Omental fat pad (tissue), 4 donors: ENCODE results near the gene KCNE2. TPM values are rescaled to one million over a fixed set of nuclear protein-coding genes. Genes with fewer than 3 reads are reported as not detected.

ENCODE experiments used
- ATAC-seq: fragments of 150-250 bp; one replicate; pipeline ENCODE4 v1.9.1; 2016; ENCODE audit warnings: mild to moderate bottlenecking, moderate library complexity; ENCODE audit not compliant: low FRiP score
- DNase-seq: peaks from one replicate; pipeline ENCODE4 v3.0.0-alpha.2; 2019; ENCODE audit warnings: low spot score
- CTCF ChIP-seq, 3 donors: fragments of 450-650 bp; IDR thresholded peaks; one replicate each; pipeline ENCODE4 v1.5.1; 2016 to 2017; ENCODE audit warnings: antibody characterized with exemption in 3 of 3, mild to moderate bottlenecking in 3 of 3, moderate library complexity in 2 of 3
- total RNA-seq, 4 donors: library from RNA; depleted of rRNA; stranded (reverse); fragments of >200 nt; gene quantifications; one replicate each; pipeline ENCODE4 v1.1.0, GENCODE V29; 2016

The KCNE2 gene
- total RNA-seq, 4 donors from 2014 or later = not detected

DNA sequence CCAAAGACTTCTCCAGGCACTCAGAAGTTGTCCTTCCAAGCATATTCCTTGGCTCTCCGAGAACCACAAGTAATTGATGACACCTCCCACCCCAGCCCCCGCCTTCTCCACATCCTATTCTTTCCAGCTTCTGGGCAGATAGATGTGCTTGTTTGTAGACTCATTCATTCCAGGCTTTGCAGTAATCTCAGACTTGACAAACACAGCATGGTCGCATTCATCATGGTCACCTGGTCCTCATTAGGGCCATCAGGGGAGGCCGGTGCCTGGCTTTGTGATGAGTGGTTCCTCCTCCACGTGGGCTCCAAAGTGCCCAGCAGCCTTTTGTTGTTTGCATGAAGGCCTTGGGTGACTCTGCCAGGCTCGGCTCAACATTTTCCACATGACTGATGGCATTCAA, 28.5 kb upstream of the KCNE2 start:
- ATAC-seq = no peak
- TF ChIP-seq CTCF (IDR thresholded peaks at IDR 0.05) = no peak
- DNase-seq = no peak

GRCh38 chr21:34336245-34336644, 27.6 kb upstream of the KCNE2 start:
- ATAC-seq = no peak
- TF ChIP-seq CTCF (IDR thresholded peaks at IDR 0.05) = no peak
- DNase-seq = no peak

DNA sequence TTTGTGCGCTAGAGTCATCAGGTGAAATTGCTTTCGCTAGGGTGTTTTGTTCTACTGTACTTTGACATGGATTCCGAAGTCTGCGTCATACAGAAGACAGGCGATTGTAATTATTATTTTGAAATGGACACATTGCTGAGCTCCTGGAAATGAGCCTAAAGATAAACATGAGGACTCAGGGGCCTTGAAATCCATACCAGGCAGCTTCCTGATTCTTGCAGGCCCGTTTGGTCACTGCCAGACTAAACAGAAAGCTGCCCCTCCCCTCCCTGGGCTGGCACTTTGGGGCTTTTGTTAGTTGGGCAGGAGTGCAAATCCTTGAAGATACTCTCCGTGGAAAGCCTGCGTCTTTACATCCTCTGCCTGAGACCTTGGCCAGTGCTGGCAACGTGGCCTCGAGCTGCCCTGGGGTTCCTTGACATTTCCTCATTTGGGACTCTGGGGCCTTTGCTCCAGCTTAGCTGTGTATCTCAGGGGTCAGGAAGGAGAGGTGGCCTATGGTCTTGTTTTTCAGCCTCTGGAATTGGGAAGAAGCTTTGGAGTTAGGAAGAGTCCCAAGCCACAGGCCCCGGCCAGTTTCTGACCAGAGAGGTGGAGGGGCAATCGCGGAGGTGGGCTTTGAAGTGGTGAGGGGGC, 26.9 kb upstream of the KCNE2 start:
- TF ChIP-seq CTCF (IDR thresholded peaks at IDR 0.05) = no peak
- no peak for ATAC-seq
- DNase-seq = no peak

GRCh38 chr21:34337741-34338140, 26.1 kb upstream of the KCNE2 start:
- no peak for DNase-seq
- ATAC-seq = no peak
- no peak for TF ChIP-seq CTCF (IDR thresholded peaks at IDR 0.05)

- ATAC-seq (no peak), DNase-seq (no peak)
- no peak for TF ChIP-seq CTCF (IDR thresholded peaks at IDR 0.05)
These were observed 25.6 kb upstream of the KCNE2 start for GRCh38 chr21:34338226-34338625.

DNA sequence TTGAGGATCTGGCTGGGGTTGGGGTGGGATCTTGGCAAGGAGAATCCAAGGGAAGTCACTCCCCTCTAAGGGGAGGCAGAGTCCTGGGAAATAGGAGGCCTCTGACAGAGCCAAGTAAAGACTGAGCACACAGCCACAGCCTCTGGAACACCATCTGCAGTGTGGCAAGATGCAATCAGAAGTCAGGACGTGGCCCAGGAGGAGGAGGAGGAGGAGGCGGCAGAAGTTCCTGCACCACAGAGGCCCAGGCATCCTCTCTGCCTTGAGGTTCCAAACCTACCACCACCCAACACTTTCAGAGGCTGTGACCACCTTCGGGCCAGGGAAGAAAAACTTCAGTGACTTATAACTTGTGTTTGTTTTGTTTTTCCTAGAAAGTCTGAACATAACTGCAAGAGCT, 23.7 kb upstream of the KCNE2 start:
- DNase-seq (no peak), ATAC-seq (no peak)
- TF ChIP-seq CTCF (IDR thresholded peaks at IDR 0.05) = no peak

DNA sequence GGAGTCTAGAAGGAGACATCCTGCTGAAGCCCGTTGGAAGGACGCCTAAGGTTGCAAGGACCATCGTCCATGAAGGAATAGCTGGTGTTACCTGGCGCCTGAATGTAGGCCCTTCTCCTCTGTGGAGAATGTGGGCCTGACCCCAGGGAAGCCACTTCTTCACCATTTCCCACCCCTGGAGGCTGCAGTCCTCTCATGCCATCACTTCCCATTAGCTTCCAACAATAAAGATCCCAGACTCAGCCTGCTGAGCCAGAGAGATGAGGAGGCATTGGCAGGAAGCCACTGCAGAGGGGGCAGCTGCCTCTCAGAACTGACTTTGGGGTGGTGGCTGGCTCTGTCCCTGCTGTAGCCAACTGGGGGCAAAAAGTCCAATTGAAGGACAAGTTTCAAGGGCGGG, 21.3 kb upstream of the KCNE2 start:
- TF ChIP-seq CTCF (IDR thresholded peaks at IDR 0.05) = no peak

More for the DNA sequence above, 21.3 kb upstream of the KCNE2 start:
- DNase-seq (no peak), ATAC-seq (no peak)
